ENCODE data around the gene TRAPPC12. TPM values are rescaled to one million over a fixed set of nuclear protein-coding genes. Genes with fewer than 3 reads are reported as not detected.

Gene TRAPPC12
- total RNA-seq, 6 donors from 2014 or later, result 68.1 to 307 (median 91.5) TPM

DNA sequence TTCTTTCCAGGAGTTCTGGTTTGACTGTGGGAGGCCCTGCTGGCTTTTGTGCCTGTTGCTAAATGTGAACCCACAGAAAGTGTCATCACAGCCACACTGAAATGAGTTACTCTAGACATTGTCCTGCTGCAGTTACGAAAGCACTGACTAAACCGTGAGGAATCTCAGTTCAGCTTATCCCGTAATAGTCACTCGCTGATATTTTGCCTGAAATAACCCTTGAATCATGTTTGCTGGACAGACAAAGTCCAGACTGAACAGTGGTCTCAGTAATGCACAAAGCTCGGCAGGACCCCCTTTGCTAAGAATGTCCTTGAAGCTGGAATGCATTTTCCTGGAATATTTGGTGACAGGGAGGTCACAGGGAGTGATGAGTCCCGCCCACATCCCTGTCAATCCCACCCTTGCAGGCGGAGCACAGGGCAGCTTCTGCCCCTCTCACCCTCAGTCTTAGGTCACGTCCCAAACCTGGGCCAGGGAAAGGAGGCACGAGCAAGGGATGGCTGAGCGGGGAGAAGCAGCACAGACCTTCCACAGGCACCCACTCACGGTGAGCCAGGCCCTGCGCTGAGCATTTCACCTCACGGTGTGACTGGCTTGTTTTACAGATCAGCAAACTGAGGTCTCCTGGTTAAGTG lies 86.5 kb downstream of the TRAPPC12 start:
- ATAC-seq (ENCODE audit: low FRiP score in 2 of 2), result peak in 1 of 2 donors; percentile 69

DNA sequence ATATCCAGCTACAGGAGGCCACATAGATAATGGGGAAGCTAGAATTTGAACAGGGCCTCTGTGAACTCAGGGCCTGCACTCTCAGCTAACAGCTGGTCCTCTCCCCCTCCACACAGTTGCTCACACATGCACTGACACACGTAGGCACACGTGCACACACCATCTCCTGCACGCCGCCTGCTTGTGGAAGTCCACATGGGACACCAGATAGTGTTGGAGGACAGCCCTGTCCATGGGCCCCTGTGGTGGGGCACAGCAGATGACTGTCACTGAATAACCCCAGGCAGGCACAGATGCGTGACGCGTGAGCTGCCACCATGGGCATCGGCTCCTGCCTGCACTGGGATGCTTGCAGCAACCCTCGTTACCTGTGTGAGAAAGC lies 87.0 kb downstream of the TRAPPC12 start:
- peak overlapping the region in 1 of 4 donors; percentile 16 for H3K27ac ChIP-seq
- WGBS, 2 donors, result 92 to 95% methylated on average over 7 to 9 of the region's 9 CpGs
- H3K27me3 ChIP-seq, result no peaks in the 10 kb centered on the region
- no peak for ATAC-seq (ENCODE audit: low FRiP score in 2 of 2)
- no peak for TF ChIP-seq POLR2AphosphoS5 (IDR thresholded peaks at IDR 0.05)
- H3K36me3 ChIP-seq, result peaks cover 0 to 85% (median 58%) of the 10 kb centered on the region in 4 donors
- no peaks in the 10 kb centered on the region for H3K9me3 ChIP-seq
- no peak overlapping the region for H3K4me3 ChIP-seq
- no peak for DNase-seq
- H3K4me1 ChIP-seq, result peaks cover 5 to 15% (median 11%) of the 10 kb centered on the region in 4 donors

More for the DNA sequence above, 86.5 kb downstream of the TRAPPC12 start:
- Histone ChIP-seq H3K27ac (peak overlapping the region in 1 of 4 donors; percentile 16), H3K4me3 (no peak overlapping the region), H3K9me3 (no peaks in the 10 kb centered on the region), H3K27me3 (no peaks in the 10 kb centered on the region), H3K4me1 (peaks cover 5 to 15% (median 11%) of the 10 kb centered on the region in 4 donors), H3K36me3 (peaks cover 0 to 85% (median 60%) of the 10 kb centered on the region in 4 donors)
- no peak for DNase-seq
- WGBS, 2 donors, result 82 to 92% methylated on average over 11 to 13 of the region's 13 CpGs
- TF ChIP-seq POLR2AphosphoS5 (IDR thresholded peaks at IDR 0.05), result no peak
- TF ChIP-seq, protein P1, sequence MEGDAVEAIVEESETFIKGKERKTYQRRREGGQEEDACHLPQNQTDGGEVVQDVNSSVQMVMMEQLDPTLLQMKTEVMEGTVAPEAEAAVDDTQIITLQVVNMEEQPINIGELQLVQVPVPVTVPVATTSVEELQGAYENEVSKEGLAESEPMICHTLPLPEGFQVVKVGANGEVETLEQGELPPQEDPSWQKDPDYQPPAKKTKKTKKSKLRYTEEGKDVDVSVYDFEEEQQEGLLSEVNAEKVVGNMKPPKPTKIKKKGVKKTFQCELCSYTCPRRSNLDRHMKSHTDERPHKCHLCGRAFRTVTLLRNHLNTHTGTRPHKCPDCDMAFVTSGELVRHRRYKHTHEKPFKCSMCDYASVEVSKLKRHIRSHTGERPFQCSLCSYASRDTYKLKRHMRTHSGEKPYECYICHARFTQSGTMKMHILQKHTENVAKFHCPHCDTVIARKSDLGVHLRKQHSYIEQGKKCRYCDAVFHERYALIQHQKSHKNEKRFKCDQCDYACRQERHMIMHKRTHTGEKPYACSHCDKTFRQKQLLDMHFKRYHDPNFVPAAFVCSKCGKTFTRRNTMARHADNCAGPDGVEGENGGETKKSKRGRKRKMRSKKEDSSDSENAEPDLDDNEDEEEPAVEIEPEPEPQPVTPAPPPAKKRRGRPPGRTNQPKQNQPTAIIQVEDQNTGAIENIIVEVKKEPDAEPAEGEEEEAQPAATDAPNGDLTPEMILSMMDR (IDR thresholded peaks at IDR 0.05), result no peak
- TF ChIP-seq POLR2A (IDR thresholded peaks at IDR 0.05), result no peak
- TF ChIP-seq EP300 (IDR thresholded peaks at IDR 0.05), result no peak

DNA sequence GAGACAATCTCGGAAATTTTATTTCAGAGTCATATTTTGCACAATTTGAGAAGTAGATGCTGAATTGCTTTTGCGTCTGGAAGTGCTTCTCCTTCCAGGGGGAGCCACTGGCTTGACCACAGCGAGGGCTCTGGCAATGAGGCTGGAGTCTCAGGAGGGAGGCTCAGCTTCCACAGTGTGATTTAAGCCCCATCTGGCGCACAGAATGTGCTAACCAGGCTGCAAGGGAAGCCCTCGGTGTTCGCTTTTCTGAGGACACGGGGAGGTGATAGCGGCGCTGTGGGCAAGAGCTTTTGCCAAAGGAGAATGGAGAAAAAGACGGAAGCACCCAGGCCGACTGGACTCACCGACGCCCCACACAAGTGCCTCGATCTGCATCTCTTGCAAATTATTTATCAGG lies 87.5 kb downstream of the TRAPPC12 start:
- Histone ChIP-seq H3K4me1 (peaks cover 5 to 10% (median 7%) of the 10 kb centered on the region in 4 donors), H3K27me3 (no peaks in the 10 kb centered on the region), H3K9me3 (no peaks in the 10 kb centered on the region), H3K36me3 (peaks cover 0 to 90% (median 56%) of the 10 kb centered on the region in 4 donors), H3K4me3 (no peak overlapping the region), H3K27ac (no peak overlapping the region)
- ATAC-seq (ENCODE audit: low FRiP score in 2 of 2) (no peak), DNase-seq (no peak)
- TF ChIP-seq, protein P1 (IDR thresholded peaks at IDR 0.05), result no peak
- TF ChIP-seq POLR2A (IDR thresholded peaks at IDR 0.05), result no peak
- no peak for TF ChIP-seq EP300 (IDR thresholded peaks at IDR 0.05)
- no peak for TF ChIP-seq POLR2AphosphoS5 (IDR thresholded peaks at IDR 0.05)
- 88 to 91% methylated on average over 14 of the region's 14 CpGs for WGBS, 2 donors

DNA sequence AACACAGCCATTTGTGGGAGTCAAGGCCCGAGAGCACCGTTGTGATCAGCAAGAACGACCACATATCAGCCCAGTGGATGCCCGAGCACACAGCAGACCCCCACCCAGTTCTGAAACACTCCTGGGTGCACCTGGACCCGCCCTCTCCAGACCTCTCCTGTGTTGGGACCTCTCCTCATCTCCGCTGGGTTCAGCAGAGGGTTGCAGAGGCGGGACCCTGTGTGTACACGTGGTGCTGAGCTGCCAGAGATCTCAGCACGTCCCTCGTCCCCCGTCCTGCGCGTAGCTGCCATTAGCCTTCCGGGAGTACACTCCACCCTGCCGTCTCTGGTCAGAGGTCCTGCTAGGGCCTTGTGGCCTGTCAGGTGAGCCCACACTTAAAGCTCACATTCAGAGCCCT lies 88.2 kb downstream of the TRAPPC12 start:
- H3K4me1 ChIP-seq, result peaks cover 4 to 8% (median 7%) of the 10 kb centered on the region in 4 donors
- H3K9me3 ChIP-seq, result no peaks in the 10 kb centered on the region
- no peaks in the 10 kb centered on the region for H3K27me3 ChIP-seq
- 95 to 98% methylated on average over 8 to 15 of the region's 15 CpGs for WGBS, 2 donors
- no peak for ATAC-seq (ENCODE audit: low FRiP score in 2 of 2)
- no peak for DNase-seq
- no peak overlapping the region for H3K27ac ChIP-seq
- no peak overlapping the region for H3K4me3 ChIP-seq
- TF ChIP-seq, protein P1 (IDR thresholded peaks at IDR 0.05), result no peak
- TF ChIP-seq EP300 (IDR thresholded peaks at IDR 0.05) (no peak), POLR2AphosphoS5 (IDR thresholded peaks at IDR 0.05) (no peak), POLR2A (IDR thresholded peaks at IDR 0.05) (no peak)
- H3K36me3 ChIP-seq, result peaks cover 6 to 97% (median 60%) of the 10 kb centered on the region in 4 donors

GRCh38 chr2:3468296-3468988 lies 88.9 kb downstream of the TRAPPC12 start:
- Histone ChIP-seq H3K27ac (peak overlapping the region in 1 of 4 donors; percentile 11), H3K4me3 (no peak overlapping the region), H3K9me3 (no peaks in the 10 kb centered on the region), H3K36me3 (peaks cover 6 to 98% (median 62%) of the 10 kb centered on the region in 4 donors), H3K4me1 (peaks cover 4 to 8% (median 7%) of the 10 kb centered on the region in 4 donors), H3K27me3 (no peaks in the 10 kb centered on the region)
- TF ChIP-seq, protein P1 (IDR thresholded peaks at IDR 0.05), result no peak
- TF ChIP-seq EP300 (IDR thresholded peaks at IDR 0.05), result no peak
- no peak for TF ChIP-seq POLR2AphosphoS5 (IDR thresholded peaks at IDR 0.05)
- no peak for TF ChIP-seq POLR2A (IDR thresholded peaks at IDR 0.05)
- ATAC-seq (ENCODE audit: low FRiP score in 2 of 2) (no peak), DNase-seq (no peak)
- 95% methylated on average over 18 to 31 of the region's 31 CpGs for WGBS, 2 donors
